RWPE2 (cell line): ENCODE data around the gene NUP62.

Experiments
- ATAC-seq: fragments of 200-7000 bp; cut with Tn5 transposase; 3 replicates; pipeline ENCODE4 v1.9.1; 2021; ENCODE audit warnings: low read depth
- DNase-seq: peaks from one replicate; pipeline ENCODE4 v3.0.0-alpha.2; 2020; ENCODE audit warnings: low spot score
- H3K27ac ChIP-seq: fragments of 450-650 bp; 2 replicates; pipeline ENCODE4 v1.5.1; 2017; ENCODE audit warnings: mild to moderate bottlenecking; ENCODE audit not compliant: poor library complexity, severe bottlenecking
- H3K27me3 ChIP-seq: fragments of 250-450 bp; sonication (Bioruptor Pico); 2 replicates; pipeline ENCODE4 v1.5.1; 2021; ENCODE audit warnings: mild to moderate bottlenecking, moderate library complexity; ENCODE audit not compliant: insufficient read depth, poor library complexity, severe bottlenecking
- H3K36me3 ChIP-seq: fragments of 250-450 bp; sonication (Bioruptor Pico); 2 replicates; pipeline ENCODE4 v1.5.1; 2020; ENCODE audit warnings: low read depth, mild to moderate bottlenecking, moderate library complexity
- H3K4me1 ChIP-seq: fragments of 250-450 bp; sonication (Bioruptor Pico); 2 replicates; pipeline ENCODE4 v1.5.1; 2021; ENCODE audit warnings: mild to moderate bottlenecking, moderate library complexity; ENCODE audit not compliant: insufficient read depth, poor library complexity, severe bottlenecking
- H3K4me3 ChIP-seq: fragments of 250-450 bp; sonication (Bioruptor Pico); 2 replicates; pipeline ENCODE4 v1.5.1; 2021; ENCODE audit warnings: mild to moderate bottlenecking, moderate library complexity; ENCODE audit not compliant: severe bottlenecking
- H3K9me3 ChIP-seq: fragments of 250-450 bp; sonication (Bioruptor Pico); 2 replicates; pipeline ENCODE4 v1.5.1; 2021; ENCODE audit warnings: mild to moderate bottlenecking, moderate library complexity; ENCODE audit not compliant: severe bottlenecking
- TF ChIP-seq, protein P1 (sequence below): fragments of 450-650 bp; IDR thresholded peaks from one replicate; pipeline ENCODE4 v1.5.1; 2017; ENCODE audit warnings: mild to moderate bottlenecking, moderate library complexity; ENCODE audit not compliant: poor library complexity, severe bottlenecking

NUP62 gene

DNA sequence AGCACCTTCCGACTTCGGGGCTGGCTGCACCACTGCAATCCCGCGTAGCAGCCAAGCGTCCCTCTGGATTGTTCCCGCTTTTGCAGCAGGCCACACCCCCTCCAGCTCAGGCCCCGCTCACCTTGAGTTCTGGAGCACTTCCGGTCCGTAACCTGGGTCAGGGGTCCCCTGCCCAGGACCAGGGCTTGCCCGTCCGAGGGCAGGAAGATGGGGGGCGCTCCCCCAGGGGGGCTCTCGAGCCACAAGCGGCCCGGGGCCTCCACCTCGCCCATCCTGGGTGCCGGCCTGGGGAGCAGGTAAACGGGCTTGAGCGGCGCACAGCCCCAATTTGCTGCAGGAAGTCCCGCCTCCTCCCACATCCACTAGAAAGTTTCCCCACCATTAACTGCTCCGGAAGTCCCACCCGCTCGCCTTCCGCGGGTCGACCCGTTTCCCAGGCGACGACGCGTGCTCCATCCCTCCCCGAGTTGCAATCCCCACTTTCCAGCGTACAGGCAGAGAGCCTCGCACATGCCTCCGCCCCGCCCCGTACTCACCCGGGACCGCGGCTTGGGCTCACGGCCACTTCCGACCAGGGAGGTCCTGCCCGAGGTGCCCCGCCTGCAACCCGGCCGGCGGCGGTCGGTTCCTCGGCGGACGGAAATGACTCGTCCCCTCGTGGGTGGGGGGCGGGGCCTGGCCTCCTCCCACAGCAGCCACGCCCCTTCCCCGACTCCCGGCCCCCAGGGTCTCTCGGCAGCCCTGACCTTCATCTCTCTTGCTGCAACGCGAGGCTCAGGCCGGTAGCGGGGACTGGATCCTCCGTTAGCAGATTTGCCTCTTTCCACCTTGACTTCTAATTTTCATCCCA, 62.1 kb downstream of the NUP62 start, which contains the start of gene PNKP:
Gene PNKP (minus strand): TSS at position 644 of the 850 bp plus-strand sequence. CDS start 372 bp downstream, at position 272.
- DNase-seq (peak; percentile 93), ATAC-seq (peak; percentile 53)
- Histone ChIP-seq H3K4me3 (peak within 1 kb of the TSS; percentile 91), H3K27me3 (no peaks in the 10 kb centered on the region), H3K36me3 (peaks cover 37% of the 10 kb centered on the region), H3K4me1 (peaks cover 15% of the 10 kb centered on the region), H3K27ac (peak within 1 kb of the TSS; percentile 83), H3K9me3 (no peaks in the 10 kb centered on the region)
- TF ChIP-seq, protein P1, sequence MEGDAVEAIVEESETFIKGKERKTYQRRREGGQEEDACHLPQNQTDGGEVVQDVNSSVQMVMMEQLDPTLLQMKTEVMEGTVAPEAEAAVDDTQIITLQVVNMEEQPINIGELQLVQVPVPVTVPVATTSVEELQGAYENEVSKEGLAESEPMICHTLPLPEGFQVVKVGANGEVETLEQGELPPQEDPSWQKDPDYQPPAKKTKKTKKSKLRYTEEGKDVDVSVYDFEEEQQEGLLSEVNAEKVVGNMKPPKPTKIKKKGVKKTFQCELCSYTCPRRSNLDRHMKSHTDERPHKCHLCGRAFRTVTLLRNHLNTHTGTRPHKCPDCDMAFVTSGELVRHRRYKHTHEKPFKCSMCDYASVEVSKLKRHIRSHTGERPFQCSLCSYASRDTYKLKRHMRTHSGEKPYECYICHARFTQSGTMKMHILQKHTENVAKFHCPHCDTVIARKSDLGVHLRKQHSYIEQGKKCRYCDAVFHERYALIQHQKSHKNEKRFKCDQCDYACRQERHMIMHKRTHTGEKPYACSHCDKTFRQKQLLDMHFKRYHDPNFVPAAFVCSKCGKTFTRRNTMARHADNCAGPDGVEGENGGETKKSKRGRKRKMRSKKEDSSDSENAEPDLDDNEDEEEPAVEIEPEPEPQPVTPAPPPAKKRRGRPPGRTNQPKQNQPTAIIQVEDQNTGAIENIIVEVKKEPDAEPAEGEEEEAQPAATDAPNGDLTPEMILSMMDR, result no peak

DNA sequence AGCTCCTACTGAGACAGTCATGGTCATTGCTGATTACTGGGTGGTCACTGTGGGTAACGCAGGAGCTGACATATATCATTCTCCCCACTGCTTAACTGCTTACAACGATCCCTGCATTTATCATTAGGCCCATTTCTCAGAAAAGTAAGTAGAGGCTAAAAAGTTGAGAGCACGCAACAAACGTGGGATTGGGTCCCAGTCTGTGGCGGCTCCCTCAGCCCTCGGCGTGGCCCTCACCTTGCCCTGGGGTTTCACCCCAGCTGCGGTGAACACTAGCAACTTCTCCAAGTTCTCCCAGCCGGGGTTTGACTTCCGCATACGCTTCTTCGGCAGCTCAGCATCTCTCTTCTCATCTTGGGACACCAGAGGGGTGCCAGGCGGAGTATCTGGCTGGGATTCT, 64.4 kb downstream of the NUP62 start:
- H3K4me3 ChIP-seq, result no peak overlapping the region
- H3K36me3 ChIP-seq, result peaks cover 50% of the 10 kb centered on the region
- no peaks in the 10 kb centered on the region for H3K27me3 ChIP-seq
- H3K4me1 ChIP-seq, result peaks cover 15% of the 10 kb centered on the region
- TF ChIP-seq, protein P1, result no peak
- H3K27ac ChIP-seq, result no peak overlapping the region
- DNase-seq (no peak), ATAC-seq (no peak)
- H3K9me3 ChIP-seq, result no peaks in the 10 kb centered on the region

DNA sequence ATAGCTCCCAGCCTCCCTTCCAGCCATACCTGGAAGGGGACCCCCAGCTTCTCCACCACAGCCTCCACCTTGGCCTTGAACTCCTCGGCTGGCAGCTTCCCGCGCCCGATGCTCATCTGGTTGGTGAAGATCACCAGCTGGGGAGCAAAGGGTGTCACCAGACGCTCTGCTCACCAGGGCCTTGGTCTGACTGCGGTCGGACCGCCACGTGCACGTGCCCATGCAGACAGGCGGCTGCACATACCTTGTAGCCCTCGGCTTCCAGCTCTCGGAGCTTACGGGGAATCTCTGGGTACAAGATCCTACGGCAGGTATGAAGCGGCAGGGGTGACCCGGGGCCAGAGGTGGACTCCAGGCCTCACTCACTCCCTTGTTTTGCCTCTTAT, 65.4 kb downstream of the NUP62 start:
- Histone ChIP-seq H3K27me3 (no peaks in the 10 kb centered on the region), H3K27ac (no peak overlapping the region), H3K4me3 (no peak overlapping the region), H3K9me3 (no peaks in the 10 kb centered on the region), H3K4me1 (peaks cover 15% of the 10 kb centered on the region), H3K36me3 (peaks cover 59% of the 10 kb centered on the region)
- TF ChIP-seq, protein P1, result no peak
- DNase-seq (no peak), ATAC-seq (no peak)

DNA sequence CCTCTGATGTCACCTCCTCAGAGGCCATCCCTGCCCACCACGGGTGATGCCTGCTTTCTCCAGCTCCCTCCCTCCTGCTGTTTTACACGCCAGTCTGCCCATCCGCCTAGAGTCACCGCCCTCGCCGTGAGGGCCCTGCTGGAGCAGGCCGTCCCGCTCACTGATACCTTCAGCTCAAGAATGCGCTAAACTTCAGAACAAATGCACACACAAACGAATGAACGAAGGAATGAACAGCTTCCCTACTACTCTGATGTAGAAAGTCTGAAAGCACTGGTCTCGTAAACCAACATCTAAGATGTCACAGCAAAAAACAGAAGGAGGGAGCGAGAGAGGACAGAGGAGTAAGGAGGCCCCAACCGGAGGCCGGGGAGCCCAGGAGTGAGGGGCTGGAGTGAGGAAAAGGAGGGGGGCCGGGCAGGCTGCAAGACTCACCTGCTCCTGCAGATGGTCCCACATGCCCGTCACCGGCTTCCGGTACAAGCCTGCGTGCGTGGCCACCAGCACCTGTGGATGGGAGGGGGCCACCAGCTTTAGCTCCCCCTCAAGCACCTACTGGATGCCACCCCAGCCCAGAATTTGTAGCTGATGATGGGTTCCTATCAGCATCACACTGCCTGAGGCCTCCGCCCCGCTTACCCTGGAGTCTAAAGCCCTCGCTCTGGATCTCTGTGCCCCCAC, 65.9 kb downstream of the NUP62 start:
- DNase-seq (no peak), ATAC-seq (no peak)
- TF ChIP-seq, protein P1, result no peak
- Histone ChIP-seq H3K27ac (no peak overlapping the region), H3K9me3 (no peaks in the 10 kb centered on the region), H3K36me3 (peaks cover 64% of the 10 kb centered on the region), H3K27me3 (no peaks in the 10 kb centered on the region), H3K4me1 (peaks cover 10% of the 10 kb centered on the region), H3K4me3 (no peak overlapping the region)
